GM23338 (cell line): Measurements from ENCODE around the gene MTNR1B. TPM values are rescaled to one million over a fixed set of nuclear protein-coding genes. Genes with fewer than 3 reads are reported as not detected.

Experiments used
- CREB1 ChIP-seq: fragments of 250-450 bp; sonication (Bioruptor Pico); IDR thresholded peaks from 2 replicates; pipeline ENCODE4 v1.5.0; 2020; ENCODE audit warnings: low read depth, mild to moderate bottlenecking, moderate library complexity
- CTCF ChIP-seq, 2 experiments: fragments of 200-600 bp in 1 of 2; sonication (generic) in 1 of 2; conservative IDR thresholded peaks; 2 replicates each; pipeline versions ENCODE4 v1.5.1 to v1.6.1; 2016 to 2017; ENCODE audit warnings: antibody characterized with exemption in 2 of 2, low read depth in 2 of 2, mild to moderate bottlenecking in 2 of 2, moderate library complexity in 1 of 2
- JUNB ChIP-seq: IDR thresholded peaks from one replicate; pipeline ENCODE4 v1.6.1; 2016; ENCODE audit warnings: antibody characterized with exemption; ENCODE audit not compliant: unreplicated experiment
- NANOG ChIP-seq: IDR thresholded peaks from 2 replicates; pipeline ENCODE4 v1.6.1; 2016; ENCODE audit warnings: antibody characterized with exemption, borderline replicate concordance
- POLR2AphosphoS5 ChIP-seq: IDR thresholded peaks from 2 replicates; pipeline ENCODE4 v1.6.1; 2016; ENCODE audit warnings: antibody characterized with exemption, low read depth
- ZNF331 ChIP-seq: fragments of 250-450 bp; sonication (Bioruptor Pico); IDR thresholded peaks from 2 replicates; pipeline ENCODE4 v1.5.0; 2020; ENCODE audit warnings: low read depth, mild to moderate bottlenecking, moderate library complexity
- ZNF462 ChIP-seq: fragments of 250-450 bp; sonication (Bioruptor Pico); IDR thresholded peaks from 2 replicates; pipeline ENCODE4 v1.5.0; 2020; ENCODE audit warnings: mild to moderate bottlenecking, moderate library complexity
- polyA plus RNA-seq: library from polyadenylated mRNA; unstranded; fragments of >200 nt; fragmentation: Nextera tagmentation; extraction: Ambion mirVana; gene quantifications from 2 replicates; pipeline ENCODE4 v1.2.1, GENCODE V29; 2016
- total RNA-seq: library from RNA; depleted of rRNA; stranded (reverse); fragments of >200 nt; shearing (Covaris generic); gene quantifications from 2 replicates; pipeline ENCODE4 v1.2.3, GENCODE V29; 2014
- TF ChIP-seq, protein P1 (sequence below): IDR thresholded peaks from one replicate; pipeline ENCODE4 v1.6.1; 2018; ENCODE audit warnings: antibody characterized with exemption; ENCODE audit not compliant: unreplicated experiment
- TF ChIP-seq, protein P2 (sequence below): IDR thresholded peaks from 2 replicates; pipeline ENCODE4 v1.6.1; 2016; ENCODE audit warnings: antibody characterized with exemption

Gene MTNR1B
- total and polyA plus RNA-seq, 2 experiments from 2014 or later, result not detected

DNA sequence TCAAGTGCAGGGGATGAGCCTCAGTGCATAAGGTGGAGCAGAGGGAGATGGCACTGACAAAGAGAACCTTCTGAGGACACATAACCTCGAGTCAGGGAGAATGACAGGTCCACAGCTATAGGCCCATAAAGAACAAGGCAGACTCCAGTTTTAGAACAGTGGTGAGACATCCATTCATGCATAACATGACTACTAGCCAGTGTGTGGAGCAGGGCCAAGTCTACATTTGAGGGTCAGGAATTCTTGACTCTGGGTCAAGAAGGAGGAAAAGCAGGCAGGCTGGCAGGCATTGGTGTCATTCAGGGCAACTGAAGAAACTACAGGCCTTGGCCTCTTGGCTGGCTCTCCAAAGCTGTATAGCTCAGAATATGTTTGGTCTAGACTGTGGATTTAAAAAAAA lies 54.9 kb downstream of the MTNR1B start (continued):
- TF ChIP-seq ZNF462 (CRISPR knock-in tag) (no peak), JUNB (no peak), POLR2AphosphoS5 (no peak), CTCF (conservative IDR thresholded peaks at IDR 0.05; ENCODE audit: low read depth in 2 of 2) (no peak), ZNF331 (CRISPR knock-in tag) (no peak), CREB1 (CRISPR knock-in tag) (no peak), NANOG (no peak)
- TF ChIP-seq, protein P1, sequence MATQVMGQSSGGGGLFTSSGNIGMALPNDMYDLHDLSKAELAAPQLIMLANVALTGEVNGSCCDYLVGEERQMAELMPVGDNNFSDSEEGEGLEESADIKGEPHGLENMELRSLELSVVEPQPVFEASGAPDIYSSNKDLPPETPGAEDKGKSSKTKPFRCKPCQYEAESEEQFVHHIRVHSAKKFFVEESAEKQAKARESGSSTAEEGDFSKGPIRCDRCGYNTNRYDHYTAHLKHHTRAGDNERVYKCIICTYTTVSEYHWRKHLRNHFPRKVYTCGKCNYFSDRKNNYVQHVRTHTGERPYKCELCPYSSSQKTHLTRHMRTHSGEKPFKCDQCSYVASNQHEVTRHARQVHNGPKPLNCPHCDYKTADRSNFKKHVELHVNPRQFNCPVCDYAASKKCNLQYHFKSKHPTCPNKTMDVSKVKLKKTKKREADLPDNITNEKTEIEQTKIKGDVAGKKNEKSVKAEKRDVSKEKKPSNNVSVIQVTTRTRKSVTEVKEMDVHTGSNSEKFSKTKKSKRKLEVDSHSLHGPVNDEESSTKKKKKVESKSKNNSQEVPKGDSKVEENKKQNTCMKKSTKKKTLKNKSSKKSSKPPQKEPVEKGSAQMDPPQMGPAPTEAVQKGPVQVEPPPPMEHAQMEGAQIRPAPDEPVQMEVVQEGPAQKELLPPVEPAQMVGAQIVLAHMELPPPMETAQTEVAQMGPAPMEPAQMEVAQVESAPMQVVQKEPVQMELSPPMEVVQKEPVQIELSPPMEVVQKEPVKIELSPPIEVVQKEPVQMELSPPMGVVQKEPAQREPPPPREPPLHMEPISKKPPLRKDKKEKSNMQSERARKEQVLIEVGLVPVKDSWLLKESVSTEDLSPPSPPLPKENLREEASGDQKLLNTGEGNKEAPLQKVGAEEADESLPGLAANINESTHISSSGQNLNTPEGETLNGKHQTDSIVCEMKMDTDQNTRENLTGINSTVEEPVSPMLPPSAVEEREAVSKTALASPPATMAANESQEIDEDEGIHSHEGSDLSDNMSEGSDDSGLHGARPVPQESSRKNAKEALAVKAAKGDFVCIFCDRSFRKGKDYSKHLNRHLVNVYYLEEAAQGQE, result no peak
- TF ChIP-seq, protein P2, sequence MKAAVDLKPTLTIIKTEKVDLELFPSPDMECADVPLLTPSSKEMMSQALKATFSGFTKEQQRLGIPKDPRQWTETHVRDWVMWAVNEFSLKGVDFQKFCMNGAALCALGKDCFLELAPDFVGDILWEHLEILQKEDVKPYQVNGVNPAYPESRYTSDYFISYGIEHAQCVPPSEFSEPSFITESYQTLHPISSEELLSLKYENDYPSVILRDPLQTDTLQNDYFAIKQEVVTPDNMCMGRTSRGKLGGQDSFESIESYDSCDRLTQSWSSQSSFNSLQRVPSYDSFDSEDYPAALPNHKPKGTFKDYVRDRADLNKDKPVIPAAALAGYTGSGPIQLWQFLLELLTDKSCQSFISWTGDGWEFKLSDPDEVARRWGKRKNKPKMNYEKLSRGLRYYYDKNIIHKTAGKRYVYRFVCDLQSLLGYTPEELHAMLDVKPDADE, result no peak
